Skin epidermis (tissue), 12 donors: ENCODE results near the gene RERE.

Experiments used
- H3K27ac ChIP-seq, 21 experiments: fragments of 200-600 bp; sonication (generic) in 11 of 21; one replicate each; pipeline ENCODE4 v1.5.0; 2020; ENCODE audit warnings: mild to moderate bottlenecking in 3 of 21, inconsistent platforms in 2 of 21, moderate library complexity in 2 of 21
- H3K4me3 ChIP-seq, 7 experiments: fragments of 200-600 bp; sonication (generic) in 2 of 7; one replicate each; pipeline ENCODE4 v1.5.0; 2020; ENCODE audit warnings: inconsistent platforms in 2 of 7, mild to moderate bottlenecking in 2 of 7, moderate library complexity in 1 of 7

Gene RERE

GRCh38 chr1:8817412-8818324, at the start of gene RERE:
Gene RERE, minus strand, starts transcription at chr1:8817640.
- H3K27ac ChIP-seq, result peak within 1 kb of the TSS; percentile 78 to 98 (median 93)
- H3K4me3 ChIP-seq, result peak within 1 kb of the TSS; percentile 65 to 91 (median 85)

- H3K27ac ChIP-seq, result no peak overlapping the region
- H3K4me3 ChIP-seq, result no peak overlapping the region
Observed at GRCh38 chr1:8866792-8867415, 49.5 kb upstream of the RERE start.

GRCh38 chr1:8866173-8866791, 48.8 kb upstream of the RERE start:
- no peak overlapping the region for H3K27ac ChIP-seq
- H3K4me3 ChIP-seq, result no peak overlapping the region

GRCh38 chr1:8864713-8865344, 47.4 kb upstream of the RERE start:
- Histone ChIP-seq H3K4me3 (no peak overlapping the region), H3K27ac (no peak overlapping the region)

- no peak overlapping the region for H3K4me3 ChIP-seq
- no peak overlapping the region for H3K27ac ChIP-seq
Observed at GRCh38 chr1:8863794-8864233, 46.4 kb upstream of the RERE start.

- H3K4me3 ChIP-seq, result no peak overlapping the region
- H3K27ac ChIP-seq, result peak overlapping the region in 1 of 21 experiments; percentile 36
Observed at GRCh38 chr1:8863138-8863537, 45.7 kb upstream of the RERE start.

GRCh38 chr1:8862528-8862927, 45.1 kb upstream of the RERE start:
- H3K4me3 ChIP-seq, result no peak overlapping the region
- no peak overlapping the region for H3K27ac ChIP-seq

GRCh38 chr1:8860738-8861516, 43.5 kb upstream of the RERE start:
- Histone ChIP-seq H3K27ac (no peak overlapping the region), H3K4me3 (no peak overlapping the region)

- Histone ChIP-seq H3K4me3 (no peak overlapping the region), H3K27ac (peak overlapping the region in 4 of 21 experiments; percentile 2 to 51 (median 14))
Observed at GRCh38 chr1:8858888-8859706, 41.7 kb upstream of the RERE start.

- Histone ChIP-seq H3K27ac (peak overlapping the region in 5 of 21 experiments; percentile 2 to 53 (median 10)), H3K4me3 (no peak overlapping the region)
Observed at GRCh38 chr1:8858112-8858668, 40.8 kb upstream of the RERE start.

GRCh38 chr1:8856689-8857412, 39.4 kb upstream of the RERE start:
- Histone ChIP-seq H3K4me3 (no peak overlapping the region), H3K27ac (peak overlapping the region in 1 of 21 experiments; percentile 10)

GRCh38 chr1:8854240-8854639, 36.8 kb upstream of the RERE start:
- no peak overlapping the region for H3K4me3 ChIP-seq
- H3K27ac ChIP-seq, result no peak overlapping the region

- Histone ChIP-seq H3K4me3 (no peak overlapping the region), H3K27ac (no peak overlapping the region)
Observed at GRCh38 chr1:8851060-8851459, 33.6 kb upstream of the RERE start.

GRCh38 chr1:8848663-8849386, 31.4 kb upstream of the RERE start:
- H3K4me3 ChIP-seq, result no peak overlapping the region
- no peak overlapping the region for H3K27ac ChIP-seq

- Histone ChIP-seq H3K4me3 (no peak overlapping the region), H3K27ac (no peak overlapping the region)
Observed at GRCh38 chr1:8847990-8848389, 30.6 kb upstream of the RERE start.

GRCh38 chr1:8846263-8846662, 28.8 kb upstream of the RERE start:
- Histone ChIP-seq H3K4me3 (no peak overlapping the region), H3K27ac (no peak overlapping the region)
